GM12878 (cell line): Measurements from ENCODE around the gene AP3S2. TPM values are rescaled to one million over a fixed set of nuclear protein-coding genes. Genes with fewer than 3 reads are reported as not detected.

Experiments
- ATAC-seq: fragments of 200-7000 bp; cut with Tn5 transposase; 3 replicates; pipeline ENCODE4 v1.9.1; 2020; ENCODE audit warnings: mild to moderate bottlenecking, moderate library complexity
- BruUV-seq: library from RNA; stranded (reverse); fragments of 400-500 nt; replicated peaks from 2 replicates; lab custom pipeline; 2021; lab: Mats Ljungman, UMichigan
- CTCF ChIA-PET: fragments of 300-600 bp; sonication (Branson Sonifier 250); formaldehyde crosslinking; extraction: SDS; loops from one replicate; lab custom pipeline; 2021; ENCODE audit warnings: inconsistent platforms; lab: Yijun Ruan, JAX
- POLR2A ChIA-PET: fragments of 350-600 bp; formaldehyde crosslinking; extraction: SDS; loops from one replicate; lab custom pipeline; 2021; ENCODE audit warnings: inconsistent platforms; lab: Charles Lee
- RAD21 ChIA-PET: fragments of 300-600 bp; sonication (Branson Sonifier 250); formaldehyde crosslinking; loops from one replicate; lab custom pipeline; 2023; ENCODE audit warnings: antibody characterized with exemption; ENCODE audit not compliant: unreplicated experiment; lab: Charles Lee
- SMC1A ChIA-PET: fragments of 300-600 bp; sonication (Branson Sonifier 250); formaldehyde crosslinking; loops from one replicate; lab custom pipeline; 2023; ENCODE audit not compliant: unreplicated experiment, uncharacterized antibody; lab: Charles Lee
- DNase-seq: peaks from one replicate; pipeline ENCODE4 v3.0.0-alpha.2; 2011; ENCODE audit warnings: low read depth, low spot score
- FAIRE-seq: peaks from 3 replicates; lab custom pipeline; 2011; peaks lifted over from hg19 to GRCh38; lab: Jason Lieb, UNC
- H2AFZ ChIP-seq: 2 replicates; pipeline ENCODE4 v1.6.0; 2011; ENCODE audit warnings: low read depth, low read length, control low read depth; ENCODE audit not compliant: control insufficient read depth
- H3K27ac ChIP-seq: 2 replicates; pipeline ENCODE4 v1.5.1; 2011; ENCODE audit warnings: control low read depth; ENCODE audit not compliant: control insufficient read depth, insufficient read depth
- H3K27me3 ChIP-seq, 2 experiments: replicated peaks in 1 of 2; 2 replicates each; pipeline versions ENCODE4 v1.6.0 to v1.6.1; 2011; ENCODE audit warnings: low read length in 1 of 2; ENCODE audit not compliant: control insufficient read depth in 2 of 2, insufficient read depth in 2 of 2
- H3K36me3 ChIP-seq, 2 experiments: 2 replicates each; pipeline ENCODE4 v1.5.1; 2011; ENCODE audit warnings: low read length in 1 of 2; ENCODE audit not compliant: control insufficient read depth in 2 of 2, insufficient read depth in 2 of 2
- H3K4me1 ChIP-seq: 2 replicates; pipeline ENCODE4 v1.6.1; 2011; ENCODE audit warnings: mild to moderate bottlenecking, low read length, moderate library complexity, mixed read lengths; ENCODE audit not compliant: control insufficient read depth, insufficient read depth
- H3K4me2 ChIP-seq: 2 replicates; pipeline ENCODE4 v1.6.0; 2011; ENCODE audit warnings: control low read depth; ENCODE audit not compliant: control insufficient read depth, insufficient read depth
- H3K4me3 ChIP-seq: fragments of 200-600 bp; sonication (generic); 2 replicates; pipeline ENCODE4 v1.5.1; 2016
- H3K79me2 ChIP-seq: 2 replicates; pipeline ENCODE4 v1.6.0; 2011; ENCODE audit warnings: low read length; ENCODE audit not compliant: control insufficient read depth, insufficient read depth
- H3K9ac ChIP-seq: 2 replicates; pipeline ENCODE4 v1.8.0; 2011; ENCODE audit warnings: low read length, control low read depth, mixed read lengths; ENCODE audit not compliant: control insufficient read depth, insufficient read depth
- H3K9me3 ChIP-seq: replicated peaks from 3 replicates; pipeline ENCODE4 v1.5.1; 2011; ENCODE audit warnings: mild to moderate bottlenecking, low read length; ENCODE audit not compliant: control insufficient read depth, insufficient read depth
- H4K20me1 ChIP-seq: 2 replicates; pipeline ENCODE4 v1.6.0; 2011; ENCODE audit not compliant: control insufficient read depth, insufficient read depth
- BMI1 ChIP-seq: fragments of 450-650 bp; IDR thresholded peaks from 2 replicates; pipeline ENCODE4 v1.6.1; 2016; ENCODE audit warnings: mild to moderate bottlenecking, moderate library complexity, borderline replicate concordance
- CTCF ChIP-seq, 3 experiments: IDR thresholded peaks in 2 of 3; conservative IDR thresholded peaks in 1 of 3; 2 replicates each; pipeline ENCODE4 v1.5.1; 2011; ENCODE audit warnings: low read depth in 3 of 3, low read length in 3 of 3, mild to moderate bottlenecking in 3 of 3, control low read depth in 2 of 3, moderate library complexity in 2 of 3, inconsistent platforms in 1 of 3, mixed read lengths in 1 of 3; ENCODE audit not compliant: control insufficient read depth in 2 of 3, insufficient read depth in 1 of 3; ENCODE audit errors: extremely low read depth in 1 of 3
- ELK1 ChIP-seq: IDR thresholded peaks from 2 replicates; pipeline ENCODE4 v1.6.1; 2012; ENCODE audit warnings: low read depth, low read length, improper control_type of control experiment
- HSF1 ChIP-seq: fragments of 150-350 bp; IDR thresholded peaks from 2 replicates; pipeline ENCODE4 v1.6.1; 2014; ENCODE audit warnings: mild to moderate bottlenecking, low read depth, low read length
- IRF4 ChIP-seq: IDR thresholded peaks from 2 replicates; pipeline ENCODE4 v1.6.1; 2011; ENCODE audit warnings: low read depth, low read length
- MTA2 ChIP-seq: fragments of 450-650 bp; IDR thresholded peaks from 2 replicates; pipeline ENCODE4 v1.6.1; 2016; ENCODE audit warnings: low read depth, mild to moderate bottlenecking, moderate library complexity
- NRF1 ChIP-seq: conservative IDR thresholded peaks from 2 replicates; pipeline ENCODE4 v1.6.1; 2011; ENCODE audit warnings: mild to moderate bottlenecking, low read depth, low read length, improper control_type of control experiment
- RAD21 ChIP-seq: IDR thresholded peaks from 2 replicates; pipeline ENCODE4 v1.6.1; 2011; ENCODE audit warnings: mild to moderate bottlenecking, low read depth, low read length, moderate library complexity; ENCODE audit not compliant: insufficient read depth
- SIN3A ChIP-seq: IDR thresholded peaks from 2 replicates; pipeline ENCODE4 v1.6.1; 2012; ENCODE audit warnings: low read depth, low read length, improper control_type of control experiment
- USF1 ChIP-seq: IDR thresholded peaks from 2 replicates; pipeline ENCODE4 v1.6.1; 2011; ENCODE audit warnings: borderline replicate concordance, low read depth, mild to moderate bottlenecking, moderate library complexity, mixed read lengths, low read length; ENCODE audit not compliant: insufficient read depth; ENCODE audit errors: extremely low read length
- WGBS: methylation state at CpG from one replicate; pipeline ENCODE4 v1.1.6; 2016; ENCODE audit warnings: low lambda C conversion rate; ENCODE audit not compliant: insufficient replicate concordance, insufficient coverage; ENCODE audit errors: missing lambda C conversion rate; 5-methylcytosine and 5-hydroxymethylcytosine counted together
- in situ Hi-C: fragments of 300-500 bp; cut with MboI; formaldehyde crosslinking; loops from 9 replicates; pipeline ENCODE4 v1.14.3; 2018; ENCODE audit warnings: mixed read lengths
- intact Hi-C: fragments of 100-400 bp; cut with micrococcal nuclease; formaldehyde crosslinking; loops from one replicate; pipeline ENCODE4 v1.14.2; 2022; ENCODE audit not compliant: unreplicated experiment
- polyA plus RNA-seq, 11 experiments: library from polyadenylated mRNA; depleted of rRNA in 4 of 11; unstranded in 6 of 11; stranded (reverse) in 5 of 11; fragments of >200 nt; fragmentation: Nextera tagmentation in 4 of 11; fragmentation: Illumina TruSeq in 1 of 11; extraction: Ambion mirVana in 4 of 11; extraction: Trizol in 1 of 11; gene quantifications; 1 replicate in 1 of 11; 2 replicates in 10 of 11; pipeline versions ENCODE4 v1.2.1 to v1.2.3, GENCODE V29; 2011 to 2016; ENCODE audit warnings: inconsistent platforms in 2 of 11, missing spikeins in 2 of 11, low read depth in 1 of 11
- total RNA-seq, 4 experiments: library from RNA; depleted of rRNA in 3 of 4; stranded (reverse); fragments of >200 nt in 3 of 4; fragmentation: Illumina TruSeq in 1 of 4; extraction: Trizol in 1 of 4; gene quantifications; 2 replicates each; pipeline versions ENCODE4 v1.2.1 to v1.2.3, GENCODE V29; 2013 to 2021
- TF ChIP-seq, protein P1 (sequence below): IDR thresholded peaks from 2 replicates; pipeline ENCODE4 v1.6.1; 2011; ENCODE audit warnings: low read depth, low read length, improper control_type of control experiment, borderline replicate concordance

AP3S2 gene
- total and polyA plus RNA-seq, 10 of the 15 experiments (the other 5 are each of a cell fraction or from before 2014, with no cell fraction given), result 10.0 to 43.6 (median 26.0) TPM

- Histone ChIP-seq H3K27ac (no peak overlapping the region), H3K4me1 (peaks cover 6% of the 10 kb centered on the region)
- no TSS peak for BruUV-seq
- WGBS, result 66% methylated on average over 5 of the region's 5 CpGs
- TF ChIP-seq USF1, result no peak
- TF ChIP-seq HSF1, result no peak
- no peak for TF ChIP-seq BMI1
- TF ChIP-seq RAD21, result no peak
- TF ChIP-seq, protein P1, sequence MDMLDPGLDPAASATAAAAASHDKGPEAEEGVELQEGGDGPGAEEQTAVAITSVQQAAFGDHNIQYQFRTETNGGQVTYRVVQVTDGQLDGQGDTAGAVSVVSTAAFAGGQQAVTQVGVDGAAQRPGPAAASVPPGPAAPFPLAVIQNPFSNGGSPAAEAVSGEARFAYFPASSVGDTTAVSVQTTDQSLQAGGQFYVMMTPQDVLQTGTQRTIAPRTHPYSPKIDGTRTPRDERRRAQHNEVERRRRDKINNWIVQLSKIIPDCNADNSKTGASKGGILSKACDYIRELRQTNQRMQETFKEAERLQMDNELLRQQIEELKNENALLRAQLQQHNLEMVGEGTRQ, result no peak
- no peak for TF ChIP-seq MTA2
- no peak for TF ChIP-seq SIN3A
- TF ChIP-seq IRF4, result no peak
- no peak for TF ChIP-seq CTCF (IDR thresholded peaks at IDR 0.05 in 2 of 3, conservative IDR thresholded peaks at IDR 0.05 in 1 of 3; ENCODE audit: control insufficient read depth in 2 of 3, extremely low read depth in 1 of 3, insufficient read depth in 1 of 3, low read depth in 3 of 3, low read length in 3 of 3)
- TF ChIP-seq ELK1, result no peak
- no peak for TF ChIP-seq NRF1
- TF ChIP-seq, all 136 proteins: peak for 0
- no peaks in the 10 kb centered on the region for H3K27me3 ChIP-seq
- H3K79me2 ChIP-seq, result no peaks in the 10 kb centered on the region
- H3K9me3 ChIP-seq, result no peaks in the 10 kb centered on the region
- in situ Hi-C loops, result no loop called here
- DNase-seq, result no peak
- SMC1A ChIA-PET, result interaction anchor here (0.6 kb wide), 2 partner anchors 408 to 693 kb away, joined by 3 read pairs; no protein-coding TSS in a partner anchor
- POLR2A ChIA-PET, result no interaction called here
- RAD21 ChIA-PET, result interaction anchor here (1.0 to 1.1 kb wide), 2 partner anchors 52 to 62 kb away, joined by 3 to 4 read pairs; no protein-coding TSS in a partner anchor
- intact Hi-C loops, result loop anchor here (10.0 kb wide), 1 partner anchor 68 kb away; the partner anchor contains the start of gene MESP1
- no peak overlapping the region for H3K4me3 ChIP-seq
- FAIRE-seq, result no peak
- peak overlapping the region; percentile 44; the same call in 1 of the 2 replicates for H3K4me2 ChIP-seq
- no peak overlapping the region for H3K9ac ChIP-seq
- H2AFZ ChIP-seq, result no peak overlapping the region
- CTCF ChIA-PET, result interaction anchor here (1.1 kb wide), 1 partner anchor 41 kb away, joined by 3 read pairs; no protein-coding TSS in a partner anchor
- no peaks in the 10 kb centered on the region for H3K36me3 ChIP-seq
- ATAC-seq, result no peak
- H4K20me1 ChIP-seq, result no peaks in the 10 kb centered on the region
Measured at GRCh38 chr15:89822611-89822950, 71.2 kb downstream of the AP3S2 start.
